NB4 (cell line): ENCODE measurements around the gene CTDSP2.

Experiments used
- POLR2A ChIP-seq: IDR thresholded peaks from 2 replicates; pipeline ENCODE4 v1.6.1; 2011; ENCODE audit warnings: mild to moderate bottlenecking; ENCODE audit not compliant: insufficient read length; ENCODE audit errors: extremely low read depth
- TF ChIP-seq, protein P1 (sequence below): IDR thresholded peaks from one replicate; pipeline ENCODE4 v1.5.1; 2012; ENCODE audit warnings: low read depth, low read length
- TF ChIP-seq, protein P2 (sequence below): IDR thresholded peaks from 2 replicates; pipeline ENCODE4 v1.6.1; 2011; ENCODE audit warnings: low read depth, low read length

DNA sequence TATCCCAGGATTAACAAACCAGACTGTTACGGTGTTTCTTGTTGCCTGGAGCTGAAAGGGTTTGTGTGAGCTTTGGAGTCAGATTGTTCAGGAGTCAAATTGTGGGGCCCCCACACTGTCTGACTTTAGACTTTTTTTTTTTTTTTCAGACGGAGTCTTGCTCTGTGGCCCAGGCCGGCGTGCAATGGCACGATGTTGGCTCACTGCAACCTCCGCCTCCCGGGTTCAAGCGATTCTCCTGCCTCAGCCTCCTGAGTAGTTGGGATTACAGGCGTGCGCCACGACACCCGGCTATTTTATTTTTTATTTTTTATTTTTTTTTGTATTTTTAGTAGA, 63.1 kb downstream of the CTDSP2 start:
- TF ChIP-seq, protein P1, sequence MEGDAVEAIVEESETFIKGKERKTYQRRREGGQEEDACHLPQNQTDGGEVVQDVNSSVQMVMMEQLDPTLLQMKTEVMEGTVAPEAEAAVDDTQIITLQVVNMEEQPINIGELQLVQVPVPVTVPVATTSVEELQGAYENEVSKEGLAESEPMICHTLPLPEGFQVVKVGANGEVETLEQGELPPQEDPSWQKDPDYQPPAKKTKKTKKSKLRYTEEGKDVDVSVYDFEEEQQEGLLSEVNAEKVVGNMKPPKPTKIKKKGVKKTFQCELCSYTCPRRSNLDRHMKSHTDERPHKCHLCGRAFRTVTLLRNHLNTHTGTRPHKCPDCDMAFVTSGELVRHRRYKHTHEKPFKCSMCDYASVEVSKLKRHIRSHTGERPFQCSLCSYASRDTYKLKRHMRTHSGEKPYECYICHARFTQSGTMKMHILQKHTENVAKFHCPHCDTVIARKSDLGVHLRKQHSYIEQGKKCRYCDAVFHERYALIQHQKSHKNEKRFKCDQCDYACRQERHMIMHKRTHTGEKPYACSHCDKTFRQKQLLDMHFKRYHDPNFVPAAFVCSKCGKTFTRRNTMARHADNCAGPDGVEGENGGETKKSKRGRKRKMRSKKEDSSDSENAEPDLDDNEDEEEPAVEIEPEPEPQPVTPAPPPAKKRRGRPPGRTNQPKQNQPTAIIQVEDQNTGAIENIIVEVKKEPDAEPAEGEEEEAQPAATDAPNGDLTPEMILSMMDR, result no peak
- no peak for TF ChIP-seq POLR2A
- TF ChIP-seq, protein P2, sequence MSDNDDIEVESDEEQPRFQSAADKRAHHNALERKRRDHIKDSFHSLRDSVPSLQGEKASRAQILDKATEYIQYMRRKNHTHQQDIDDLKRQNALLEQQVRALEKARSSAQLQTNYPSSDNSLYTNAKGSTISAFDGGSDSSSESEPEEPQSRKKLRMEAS, result no peak
